ENCODE measurements around the gene CAVIN1. TPM values are rescaled to one million over a fixed set of nuclear protein-coding genes. Genes with fewer than 3 reads are reported as not detected.
"Not testable (repeated sequence)": the region's sequence is repeated elsewhere in the genome, so short reads cannot be mapped to it uniquely, and the experiment has no call there.

CAVIN1 gene
- total RNA-seq, 2 experiments from 2014 or later, result 1.7 to 2.0 TPM

- Mint-ChIP-seq H3K27me3 (ENCODE audit: low read depth) (peaks cover 13% of the 10 kb centered on the region), H3K4me1 (ENCODE audit: low read depth) (peaks cover 21% of the 10 kb centered on the region), H3K9me3 (ENCODE audit: insufficient read depth) (no peaks in the 10 kb centered on the region), H3K4me3 (no peak overlapping the region), H3K36me3 (ENCODE audit: low read depth) (no peaks in the 10 kb centered on the region), H3K27ac (no peak overlapping the region)
- CTCF ChIA-PET, result no interaction called here
- ATAC-seq (no peak), DNase-seq (no peak)
- POLR2A ChIA-PET, result no interaction called here
These were observed 30.4 kb upstream of the CAVIN1 start for GRCh38 chr17:42453439-42453838.

GRCh38 chr17:42451270-42451669, 28.2 kb upstream of the CAVIN1 start:
- POLR2A ChIA-PET; H3K4me1 Mint-ChIP-seq (ENCODE audit: low read depth); H3K36me3 Mint-ChIP-seq (ENCODE audit: low read depth); H3K9me3 Mint-ChIP-seq (ENCODE audit: insufficient read depth); DNase-seq; ATAC-seq; H3K27ac Mint-ChIP-seq; H3K4me3 Mint-ChIP-seq; CTCF ChIA-PET: not testable (repeated sequence)
- peaks cover 13% of the 10 kb centered on the region for H3K27me3 Mint-ChIP-seq (ENCODE audit: low read depth)

- ATAC-seq; H3K27ac Mint-ChIP-seq; H3K4me3 Mint-ChIP-seq; H3K9me3 Mint-ChIP-seq (ENCODE audit: insufficient read depth); DNase-seq; CTCF ChIA-PET; H3K36me3 Mint-ChIP-seq (ENCODE audit: low read depth); POLR2A ChIA-PET; H3K4me1 Mint-ChIP-seq (ENCODE audit: low read depth): not testable (repeated sequence)
- H3K27me3 Mint-ChIP-seq (ENCODE audit: low read depth), result peaks cover 15% of the 10 kb centered on the region
These were observed 26.8 kb upstream of the CAVIN1 start for GRCh38 chr17:42449838-42450237.

- H3K4me3 Mint-ChIP-seq; H3K36me3 Mint-ChIP-seq (ENCODE audit: low read depth); CTCF ChIA-PET; H3K27ac Mint-ChIP-seq; H3K9me3 Mint-ChIP-seq (ENCODE audit: insufficient read depth); H3K4me1 Mint-ChIP-seq (ENCODE audit: low read depth); ATAC-seq; DNase-seq; POLR2A ChIA-PET: not testable (repeated sequence)
- H3K27me3 Mint-ChIP-seq (ENCODE audit: low read depth), result peaks cover 15% of the 10 kb centered on the region
These were observed 26.1 kb upstream of the CAVIN1 start for GRCh38 chr17:42449176-42449575.

GRCh38 chr17:42442196-42442565, 19.1 kb upstream of the CAVIN1 start:
- POLR2A ChIA-PET, result no interaction called here
- Mint-ChIP-seq H3K27me3 (ENCODE audit: low read depth) (peaks cover 9% of the 10 kb centered on the region), H3K4me3 (no peak overlapping the region), H3K9me3 (ENCODE audit: insufficient read depth) (no peaks in the 10 kb centered on the region), H3K27ac (no peak overlapping the region), H3K4me1 (ENCODE audit: low read depth) (peaks cover 2% of the 10 kb centered on the region), H3K36me3 (ENCODE audit: low read depth) (no peaks in the 10 kb centered on the region)
- CTCF ChIA-PET, result interaction anchor here (1.1 to 2.5 kb wide), 5 partner anchors 14 to 85 kb away, joined by 3 to 10 read pairs (median 6); no protein-coding TSS in a partner anchor
- no peak for ATAC-seq
- DNase-seq, result no peak

- DNase-seq, result no peak
These were observed 18.5 kb upstream of the CAVIN1 start for GRCh38 chr17:42441371-42442195.

GRCh38 chr17:42438600-42439567, 15.8 kb upstream of the CAVIN1 start:
- Mint-ChIP-seq H3K4me1 (ENCODE audit: low read depth) (peaks cover 2% of the 10 kb centered on the region), H3K4me3 (no peak overlapping the region), H3K36me3 (ENCODE audit: low read depth) (no peaks in the 10 kb centered on the region), H3K27me3 (ENCODE audit: low read depth) (peaks cover 9% of the 10 kb centered on the region), H3K9me3 (ENCODE audit: insufficient read depth) (no peaks in the 10 kb centered on the region), H3K27ac (no peak overlapping the region)
- CTCF ChIA-PET, result interaction anchor here (0.6 to 1.8 kb wide), 12 partner anchors 8 to 102 kb away, joined by 3 to 7 read pairs (median 3); no protein-coding TSS in a partner anchor
- ATAC-seq (peak; percentile 63), DNase-seq (peak; percentile 67)
- POLR2A ChIA-PET, result no interaction called here

More at GRCh38 chr17:42441371-42442195, 18.5 kb upstream of the CAVIN1 start:
- POLR2A ChIA-PET, result no interaction called here
- Mint-ChIP-seq H3K9me3 (ENCODE audit: insufficient read depth) (no peaks in the 10 kb centered on the region), H3K27ac (no peak overlapping the region), H3K4me1 (ENCODE audit: low read depth) (peaks cover 2% of the 10 kb centered on the region), H3K27me3 (ENCODE audit: low read depth) (peaks cover 9% of the 10 kb centered on the region), H3K4me3 (no peak overlapping the region), H3K36me3 (ENCODE audit: low read depth) (no peaks in the 10 kb centered on the region)
- CTCF ChIA-PET, result interaction anchor here (0.7 to 2.5 kb wide), 9 partner anchors 13 to 220 kb away, joined by 3 to 11 read pairs (median 6); no protein-coding TSS in a partner anchor
- no peak for ATAC-seq

- POLR2A ChIA-PET, result no interaction called here
- no peak for DNase-seq
- H3K9me3 Mint-ChIP-seq (ENCODE audit: insufficient read depth), result no peaks in the 10 kb centered on the region
- H3K27me3 Mint-ChIP-seq (ENCODE audit: low read depth), result peaks cover 12% of the 10 kb centered on the region
- CTCF ChIA-PET, result interaction anchor here (1.3 to 1.5 kb wide), 2 partner anchors 81 to 142 kb away, joined by 4 to 6 read pairs; no protein-coding TSS in a partner anchor
- ATAC-seq, result no peak
- H3K27ac Mint-ChIP-seq, result no peak overlapping the region
- no peak overlapping the region for H3K4me3 Mint-ChIP-seq
- H3K4me1 Mint-ChIP-seq (ENCODE audit: low read depth), result no peaks in the 10 kb centered on the region
- no peaks in the 10 kb centered on the region for H3K36me3 Mint-ChIP-seq (ENCODE audit: low read depth)
These were observed 13.3 kb upstream of the CAVIN1 start for GRCh38 chr17:42436391-42436790.

- Mint-ChIP-seq H3K27ac (no peak overlapping the region), H3K27me3 (ENCODE audit: low read depth) (peaks cover 23% of the 10 kb centered on the region), H3K36me3 (ENCODE audit: low read depth) (no peaks in the 10 kb centered on the region), H3K4me3 (no peak overlapping the region), H3K9me3 (ENCODE audit: insufficient read depth) (no peaks in the 10 kb centered on the region), H3K4me1 (ENCODE audit: low read depth) (no peaks in the 10 kb centered on the region)
- DNase-seq (no peak), ATAC-seq (no peak)
- POLR2A ChIA-PET, result interaction anchor here (0.6 kb wide), 1 partner anchor 36 kb away, joined by 3 read pairs; no protein-coding TSS in a partner anchor
- CTCF ChIA-PET, result interaction anchor here (0.6 to 2.7 kb wide), 6 partner anchors 17 to 250 kb away, joined by 3 to 13 read pairs (median 3); no protein-coding TSS in a partner anchor
These were observed 8.7 kb upstream of the CAVIN1 start for GRCh38 chr17:42431758-42432161.

GRCh38 chr17:42429726-42430447, 6.8 kb upstream of the CAVIN1 start:
- no peaks in the 10 kb centered on the region for H3K9me3 Mint-ChIP-seq (ENCODE audit: insufficient read depth)
- H3K27me3 Mint-ChIP-seq (ENCODE audit: low read depth), result peaks cover 30% of the 10 kb centered on the region
- DNase-seq (no peak), ATAC-seq (no peak)
- no peaks in the 10 kb centered on the region for H3K4me1 Mint-ChIP-seq (ENCODE audit: low read depth)
- no peak overlapping the region for H3K4me3 Mint-ChIP-seq
- no peaks in the 10 kb centered on the region for H3K36me3 Mint-ChIP-seq (ENCODE audit: low read depth)
- ChIA-PET POLR2A (interaction anchor here (0.9 kb wide), 1 partner anchor 77 kb away, joined by 3 read pairs; no protein-coding TSS in a partner anchor), CTCF (interaction anchor here (1.1 to 2.7 kb wide), 4 partner anchors 9 to 88 kb away, joined by 3 to 16 read pairs (median 9); no protein-coding TSS in a partner anchor)
- no peak overlapping the region for H3K27ac Mint-ChIP-seq

All from activated CD8-positive, alpha-beta T cell treated with anti-CD3 and anti-CD28 coated beads, Interleukin-2, amount 10 ng/mL, durations not matched to agents 7 days and 5 days (primary cell).